Suprapubic skin (tissue), 4 donors: ENCODE measurements around the gene KIF21B. TPM values are rescaled to one million over a fixed set of nuclear protein-coding genes. Genes with fewer than 3 reads are reported as not detected.
"Not testable (repeated sequence)": the region's sequence is repeated elsewhere in the genome, so short reads cannot be mapped to it uniquely, and the experiment has no call there.

Experiments used
- DNase-seq, 2 donors: peaks; one replicate each; pipeline ENCODE4 v3.0.0-alpha.2; 2019; ENCODE audit warnings: low spot score in 2 of 2
- H3K27ac ChIP-seq: fragments of 200-600 bp; sonication (generic); one replicate; pipeline ENCODE4 v1.5.1; 2019
- H3K27me3 ChIP-seq: fragments of 200-600 bp; sonication (generic); one replicate; pipeline ENCODE4 v1.5.1; 2019
- H3K36me3 ChIP-seq: fragments of 200-600 bp; sonication (generic); one replicate; pipeline ENCODE4 v1.5.1; 2019
- H3K4me1 ChIP-seq: fragments of 200-600 bp; sonication (generic); one replicate; pipeline ENCODE4 v1.5.1; 2019
- H3K4me3 ChIP-seq: fragments of 200-600 bp; sonication (generic); one replicate; pipeline ENCODE4 v1.5.1; 2019; ENCODE audit warnings: mild to moderate bottlenecking
- H3K9me3 ChIP-seq: fragments of 200-600 bp; sonication (generic); one replicate; pipeline ENCODE4 v1.5.1; 2019
- EP300 ChIP-seq: sonication (generic); formaldehyde crosslinking; IDR thresholded peaks from one replicate; pipeline ENCODE4 v1.6.1; 2017; ENCODE audit warnings: antibody characterized with exemption
- POLR2A ChIP-seq, 2 donors: fragments of 450-650 bp; IDR thresholded peaks; one replicate each; pipeline ENCODE4 v1.6.1; 2017; ENCODE audit warnings: antibody characterized with exemption in 2 of 2, mild to moderate bottlenecking in 2 of 2, moderate library complexity in 2 of 2
- POLR2AphosphoS5 ChIP-seq, 3 donors: sonication (generic); formaldehyde crosslinking; IDR thresholded peaks; one replicate each; pipeline ENCODE4 v1.6.1; 2017; ENCODE audit warnings: antibody characterized with exemption in 3 of 3
- WGBS: methylation state at CpG from one replicate; pipeline ENCODE4 v1.1.5; 2018; 5-methylcytosine and 5-hydroxymethylcytosine counted together
- total RNA-seq, 4 donors: library from RNA; depleted of rRNA; stranded (reverse); fragments of >200 nt; gene quantifications; one replicate each; pipeline ENCODE4 v1.1.0, GENCODE V29; 2016
- TF ChIP-seq, protein P1 (sequence below), 2 donors: fragments of 200-600 bp in 1 of 2; fragments of 450-650 bp in 1 of 2; sonication (generic) in 1 of 2; IDR thresholded peaks; one replicate each; pipeline ENCODE4 v1.5.1; 2016 to 2019; ENCODE audit warnings: antibody characterized with exemption in 2 of 2, mild to moderate bottlenecking in 1 of 2, moderate library complexity in 1 of 2

KIF21B gene
- total RNA-seq, 4 donors from 2014 or later, result 0.65 to 2.3 (median 1.1) TPM

DNA sequence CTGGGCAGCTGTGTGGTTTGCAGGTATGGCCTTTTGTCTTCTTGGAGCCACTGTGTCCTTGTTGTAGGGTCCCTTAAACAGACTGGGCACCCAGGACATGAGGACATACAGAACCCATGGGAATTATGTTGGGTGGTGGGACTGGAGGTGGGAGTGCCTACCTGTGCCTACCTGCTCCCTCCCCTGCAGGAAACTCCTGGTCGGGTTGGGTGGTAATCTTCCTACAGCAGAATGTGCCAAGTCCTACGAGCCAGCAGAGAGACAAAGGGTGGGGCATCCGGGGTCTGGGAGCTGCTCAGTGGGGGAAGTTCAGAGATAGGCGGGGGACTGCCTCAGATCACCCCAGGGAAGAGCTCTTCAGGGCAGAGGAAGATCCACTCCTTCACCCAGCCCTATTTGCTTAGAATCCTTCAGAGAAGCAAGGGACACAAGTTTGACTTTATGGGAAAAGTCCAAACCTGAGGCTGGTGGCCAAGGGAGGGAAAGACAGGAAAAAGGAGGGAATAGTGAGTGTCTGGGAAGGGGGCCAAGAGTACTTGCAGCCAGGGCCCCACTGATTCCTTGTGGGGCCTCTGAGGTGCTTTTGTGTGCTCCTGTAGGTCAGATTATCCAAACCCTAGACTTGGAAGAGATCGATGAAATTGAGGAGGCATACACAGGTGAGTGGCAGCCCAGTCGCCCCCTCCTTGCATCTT lies 58.3 kb downstream of the KIF21B start:
- peaks cover 28% of the 10 kb centered on the region for H3K4me1 ChIP-seq

DNA sequence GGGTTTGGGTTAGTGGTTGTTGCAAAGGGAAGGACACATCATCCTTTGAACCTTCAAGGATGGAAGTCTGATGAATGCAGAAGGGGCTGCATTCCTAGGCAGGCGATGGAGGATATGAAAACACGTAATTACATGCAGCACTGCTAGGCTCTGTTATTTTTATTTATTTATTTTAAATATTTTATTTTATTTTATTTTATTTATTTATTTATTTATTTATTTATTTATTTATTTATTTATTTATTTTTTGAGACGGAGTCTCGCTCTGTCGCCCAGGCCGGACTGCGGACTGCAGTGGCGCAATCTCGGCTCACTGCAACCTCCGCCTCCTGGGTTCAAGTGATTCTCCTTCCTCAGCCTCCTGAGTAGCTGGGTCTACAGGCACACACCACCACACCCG lies 59.6 kb downstream of the KIF21B start:
- peak in 1 of 2 donors; percentile 10 for DNase-seq
- H3K4me3 ChIP-seq, H3K36me3 ChIP-seq, H3K27ac ChIP-seq, H3K27me3 ChIP-seq, H3K9me3 ChIP-seq: not testable (repeated sequence)
- WGBS, result 91% methylated on average over 11 of the region's 11 CpGs
- peaks cover 25% of the 10 kb centered on the region for H3K4me1 ChIP-seq

More for the DNA sequence above, 58.3 kb downstream of the KIF21B start:
- peak in 1 of 2 donors; percentile 60 for DNase-seq
- H3K27ac ChIP-seq, result no peak overlapping the region
- WGBS, result 56% methylated on average over 6 of the region's 6 CpGs
- no peaks in the 10 kb centered on the region for H3K9me3 ChIP-seq
- TF ChIP-seq EP300 (no peak), POLR2AphosphoS5 (IDR thresholded peaks at IDR 0.05) (no peak), POLR2A (IDR thresholded peaks at IDR 0.05) (no peak)
- TF ChIP-seq, protein P1, sequence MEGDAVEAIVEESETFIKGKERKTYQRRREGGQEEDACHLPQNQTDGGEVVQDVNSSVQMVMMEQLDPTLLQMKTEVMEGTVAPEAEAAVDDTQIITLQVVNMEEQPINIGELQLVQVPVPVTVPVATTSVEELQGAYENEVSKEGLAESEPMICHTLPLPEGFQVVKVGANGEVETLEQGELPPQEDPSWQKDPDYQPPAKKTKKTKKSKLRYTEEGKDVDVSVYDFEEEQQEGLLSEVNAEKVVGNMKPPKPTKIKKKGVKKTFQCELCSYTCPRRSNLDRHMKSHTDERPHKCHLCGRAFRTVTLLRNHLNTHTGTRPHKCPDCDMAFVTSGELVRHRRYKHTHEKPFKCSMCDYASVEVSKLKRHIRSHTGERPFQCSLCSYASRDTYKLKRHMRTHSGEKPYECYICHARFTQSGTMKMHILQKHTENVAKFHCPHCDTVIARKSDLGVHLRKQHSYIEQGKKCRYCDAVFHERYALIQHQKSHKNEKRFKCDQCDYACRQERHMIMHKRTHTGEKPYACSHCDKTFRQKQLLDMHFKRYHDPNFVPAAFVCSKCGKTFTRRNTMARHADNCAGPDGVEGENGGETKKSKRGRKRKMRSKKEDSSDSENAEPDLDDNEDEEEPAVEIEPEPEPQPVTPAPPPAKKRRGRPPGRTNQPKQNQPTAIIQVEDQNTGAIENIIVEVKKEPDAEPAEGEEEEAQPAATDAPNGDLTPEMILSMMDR (IDR thresholded peaks at IDR 0.05), result no peak
- no peak overlapping the region for H3K4me3 ChIP-seq
- H3K36me3 ChIP-seq, result no peaks in the 10 kb centered on the region
- no peaks in the 10 kb centered on the region for H3K27me3 ChIP-seq

DNA sequence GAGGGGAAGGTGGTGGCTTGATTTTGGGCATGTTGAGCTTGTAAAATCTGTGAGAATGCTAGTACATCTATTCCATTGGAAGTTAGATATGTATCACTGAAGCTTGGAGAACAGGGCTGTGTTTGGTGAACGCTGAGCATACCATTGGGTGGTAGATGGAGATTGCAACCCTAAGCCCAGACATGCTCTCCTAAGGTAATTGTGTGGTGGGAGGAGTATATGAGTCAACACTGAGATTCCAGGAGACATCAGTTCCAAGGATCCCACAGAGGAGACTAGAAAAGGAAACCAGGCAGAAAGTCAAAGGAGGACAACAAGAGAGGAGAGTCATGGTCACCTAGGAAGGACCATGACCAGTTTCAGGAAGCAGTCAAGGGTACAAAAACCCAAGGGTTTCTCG lies 60.4 kb downstream of the KIF21B start:
- H3K9me3 ChIP-seq, result no peaks in the 10 kb centered on the region

DNA sequence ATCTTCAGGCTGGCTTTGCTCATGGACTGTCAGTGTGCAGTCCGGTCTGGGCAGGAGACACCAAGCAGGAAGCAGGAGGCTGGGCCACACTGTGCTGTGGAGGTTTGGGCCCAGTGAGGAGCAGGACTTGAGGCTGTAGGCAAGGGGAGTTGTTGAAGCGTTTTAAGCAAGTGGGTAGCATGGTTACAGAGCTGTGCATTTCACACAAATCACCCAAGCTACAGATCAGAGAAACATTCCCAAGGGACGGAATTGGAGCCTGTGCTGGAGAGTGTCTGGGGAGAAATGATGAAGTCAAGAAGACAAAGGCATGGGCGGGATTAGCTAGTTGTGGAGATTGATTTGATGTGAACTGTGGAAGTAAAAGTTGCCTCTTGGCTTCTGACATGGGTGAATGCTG lies 60.9 kb downstream of the KIF21B start:
- Histone ChIP-seq H3K9me3 (no peaks in the 10 kb centered on the region), H3K27me3 (no peaks in the 10 kb centered on the region), H3K4me3 (no peak overlapping the region), H3K27ac (no peak overlapping the region), H3K36me3 (no peaks in the 10 kb centered on the region), H3K4me1 (peaks cover 20% of the 10 kb centered on the region)
- DNase-seq, result peak; percentile 11 to 15
- 75% methylated on average over 4 of the region's 4 CpGs for WGBS
- TF ChIP-seq, protein P1 (IDR thresholded peaks at IDR 0.05), result no peak
- TF ChIP-seq EP300 (no peak), POLR2AphosphoS5 (IDR thresholded peaks at IDR 0.05) (no peak), POLR2A (IDR thresholded peaks at IDR 0.05) (no peak)

More for the DNA sequence above, 60.4 kb downstream of the KIF21B start:
- Histone ChIP-seq H3K27ac (no peak overlapping the region), H3K36me3 (no peaks in the 10 kb centered on the region), H3K4me3 (no peak overlapping the region), H3K27me3 (no peaks in the 10 kb centered on the region), H3K4me1 (peaks cover 24% of the 10 kb centered on the region)
- TF ChIP-seq POLR2A (IDR thresholded peaks at IDR 0.05) (no peak), POLR2AphosphoS5 (IDR thresholded peaks at IDR 0.05) (no peak), EP300 (no peak)
- TF ChIP-seq, protein P1 (IDR thresholded peaks at IDR 0.05), result no peak
- DNase-seq, result no peak
- WGBS, result 61% methylated on average over 2 of the region's 2 CpGs

DNA sequence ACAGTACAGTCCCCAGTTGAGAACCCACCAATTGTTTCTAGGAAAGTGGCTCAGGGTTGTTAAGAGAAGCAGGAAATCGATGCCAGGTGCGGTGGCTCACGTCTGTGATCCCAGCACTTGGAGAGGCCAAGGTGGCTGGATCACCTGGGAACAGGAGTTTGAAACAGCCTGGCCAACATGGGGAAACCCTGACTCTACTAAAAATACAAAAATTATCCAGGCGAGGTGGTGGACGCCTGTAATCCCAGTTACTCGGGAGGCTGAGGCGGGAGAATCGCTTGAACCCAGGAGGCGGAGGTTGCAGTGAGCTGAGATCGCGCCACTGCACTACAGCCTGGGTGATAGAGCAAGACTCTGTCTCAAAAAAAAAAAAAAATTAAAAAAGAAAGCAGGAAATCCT lies 61.4 kb downstream of the KIF21B start:
- not testable (repeated sequence) for H3K27me3 ChIP-seq, H3K36me3 ChIP-seq, H3K9me3 ChIP-seq, H3K27ac ChIP-seq, H3K4me3 ChIP-seq
- peaks cover 19% of the 10 kb centered on the region for H3K4me1 ChIP-seq
- 92% methylated on average over 11 of the region's 11 CpGs for WGBS
- DNase-seq, result peak in 1 of 2 donors; percentile 12

DNA sequence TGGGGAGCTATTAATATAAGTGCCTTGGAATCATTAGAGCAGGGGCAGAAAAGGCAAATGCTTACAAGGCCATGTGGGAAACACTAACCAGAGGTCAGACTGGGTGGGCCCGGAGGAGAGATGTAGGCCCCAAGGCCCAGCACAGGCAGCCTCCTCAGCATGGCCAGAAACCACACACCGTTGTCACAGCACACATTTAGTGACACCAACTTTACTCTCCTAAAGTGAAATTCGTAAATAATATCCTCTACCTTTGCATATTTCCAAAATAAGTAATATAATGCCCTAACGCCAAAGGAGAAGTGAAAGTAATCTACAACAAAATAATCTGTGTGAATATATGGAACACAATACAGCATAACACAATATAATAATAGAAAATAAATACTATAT lies 62.6 kb downstream of the KIF21B start:
- H3K36me3 ChIP-seq, result no peaks in the 10 kb centered on the region
- no peak overlapping the region for H3K4me3 ChIP-seq
- no peak for TF ChIP-seq POLR2A (IDR thresholded peaks at IDR 0.05)
- no peak for TF ChIP-seq EP300
- TF ChIP-seq, protein P1 (IDR thresholded peaks at IDR 0.05), result no peak
- no peak for TF ChIP-seq POLR2AphosphoS5 (IDR thresholded peaks at IDR 0.05)
- DNase-seq, result peak in 1 of 2 donors; percentile 20
- WGBS, result 89% methylated on average over 4 of the region's 4 CpGs
- no peaks in the 10 kb centered on the region for H3K9me3 ChIP-seq
- peaks cover 19% of the 10 kb centered on the region for H3K4me1 ChIP-seq
- H3K27me3 ChIP-seq, result no peaks in the 10 kb centered on the region
- H3K27ac ChIP-seq, result no peak overlapping the region
